Esophagus muscularis mucosa (tissue), 4 donors: ENCODE data around the gene TMEM129. TPM values are rescaled to one million over a fixed set of nuclear protein-coding genes. Genes with fewer than 3 reads are reported as not detected.

Experiments used
- DNase-seq: peaks from one replicate; pipeline ENCODE4 v3.0.0-alpha.2; 2017; ENCODE audit errors: extremely low spot score
- H3K27ac ChIP-seq, 4 donors: fragments of 200-600 bp; sonication (generic); replicated peaks in 1 of 4; 1 replicate in 3 of 4; 2 replicates in 1 of 4; pipeline ENCODE4 v1.5.1; 2016 to 2019; ENCODE audit warnings: mild to moderate bottlenecking in 1 of 4
- H3K27me3 ChIP-seq, 4 donors: fragments of 200-600 bp; sonication (generic); one replicate each; pipeline versions ENCODE4 v1.5.1 to v1.6.0; 2016 to 2019
- H3K36me3 ChIP-seq, 4 donors: fragments of 200-600 bp; sonication (generic); one replicate each; pipeline ENCODE4 v1.5.1; 2016 to 2019
- H3K4me1 ChIP-seq, 4 donors: fragments of 200-600 bp; sonication (generic); one replicate each; pipeline ENCODE4 v1.5.1; 2016 to 2019
- H3K4me3 ChIP-seq, 4 donors: fragments of 200-600 bp; sonication (generic); 1 replicate in 2 of 4; 2 replicates in 2 of 4; pipeline ENCODE4 v1.5.1; 2016 to 2019; ENCODE audit warnings: mild to moderate bottlenecking in 4 of 4, moderate library complexity in 1 of 4
- H3K9me3 ChIP-seq, 4 donors: fragments of 200-600 bp; sonication (generic); 1 replicate in 3 of 4; 2 replicates in 1 of 4; pipeline ENCODE4 v1.5.1; 2016 to 2019
- CTCF ChIP-seq, 3 experiments: fragments of 200-600 bp in 2 of 3; fragments of 450-650 bp in 1 of 3; sonication (generic) in 2 of 3; IDR thresholded peaks; one replicate each; pipeline ENCODE4 v1.5.1; 2017 to 2019; ENCODE audit warnings: antibody characterized with exemption in 3 of 3, mild to moderate bottlenecking in 2 of 3, moderate library complexity in 1 of 3
- EP300 ChIP-seq: sonication (generic); formaldehyde crosslinking; IDR thresholded peaks from one replicate; pipeline ENCODE4 v1.6.1; 2017; ENCODE audit warnings: antibody characterized with exemption
- POLR2A ChIP-seq: fragments of 450-650 bp; IDR thresholded peaks from one replicate; pipeline ENCODE4 v1.6.1; 2017; ENCODE audit warnings: antibody characterized with exemption, moderate library complexity, mild to moderate bottlenecking, low read depth
- POLR2AphosphoS5 ChIP-seq, 2 donors: sonication (generic); formaldehyde crosslinking; IDR thresholded peaks; one replicate each; pipeline ENCODE4 v1.6.1; 2017; ENCODE audit warnings: antibody characterized with exemption in 2 of 2
- WGBS: methylation state at CpG from one replicate; pipeline ENCODE4 v1.1.5; 2018; 5-methylcytosine and 5-hydroxymethylcytosine counted together
- intact Hi-C: fragments of 100-400 bp; cut with DNase I; formaldehyde crosslinking; loops from one replicate; pipeline ENCODE4 v1.15.1; 2023
- total RNA-seq, 4 donors: library from RNA; depleted of rRNA; stranded (reverse); fragments of >200 nt; gene quantifications; one replicate each; pipeline versions ENCODE4 v1.1.0 to v1.2.1, GENCODE V29; 2016

Gene TMEM129
- total RNA-seq, 4 donors from 2014 or later = 59.3 to 101 (median 72.6) TPM

GRCh38 chr4:1722551-1723118 is 1.5 kb upstream of the TMEM129 start:
- Histone ChIP-seq H3K4me1 (peaks cover 50 to 68% (median 63%) of the 10 kb centered on the region in 4 donors), H3K4me3 (no peak overlapping the region), H3K36me3 (peaks cover 6 to 36% (median 22%) of the 10 kb centered on the region in 4 donors), H3K27me3 (no peaks in the 10 kb centered on the region), H3K27ac (peak overlapping the region; percentile 15 to 57 (median 30)), H3K9me3 (no peaks in the 10 kb centered on the region)
- DNase-seq = no peak
- TF ChIP-seq CTCF (IDR thresholded peaks at IDR 0.05) (no peak), POLR2AphosphoS5 (IDR thresholded peaks at IDR 0.05) (no peak), POLR2A (no peak), EP300 (no peak)
- intact Hi-C loops = loop anchor here (10.0 kb wide), 1 partner anchor 368 kb away; no protein-coding TSS in a partner anchor
- 51% methylated on average over 18 of the region's 18 CpGs for WGBS

DNA sequence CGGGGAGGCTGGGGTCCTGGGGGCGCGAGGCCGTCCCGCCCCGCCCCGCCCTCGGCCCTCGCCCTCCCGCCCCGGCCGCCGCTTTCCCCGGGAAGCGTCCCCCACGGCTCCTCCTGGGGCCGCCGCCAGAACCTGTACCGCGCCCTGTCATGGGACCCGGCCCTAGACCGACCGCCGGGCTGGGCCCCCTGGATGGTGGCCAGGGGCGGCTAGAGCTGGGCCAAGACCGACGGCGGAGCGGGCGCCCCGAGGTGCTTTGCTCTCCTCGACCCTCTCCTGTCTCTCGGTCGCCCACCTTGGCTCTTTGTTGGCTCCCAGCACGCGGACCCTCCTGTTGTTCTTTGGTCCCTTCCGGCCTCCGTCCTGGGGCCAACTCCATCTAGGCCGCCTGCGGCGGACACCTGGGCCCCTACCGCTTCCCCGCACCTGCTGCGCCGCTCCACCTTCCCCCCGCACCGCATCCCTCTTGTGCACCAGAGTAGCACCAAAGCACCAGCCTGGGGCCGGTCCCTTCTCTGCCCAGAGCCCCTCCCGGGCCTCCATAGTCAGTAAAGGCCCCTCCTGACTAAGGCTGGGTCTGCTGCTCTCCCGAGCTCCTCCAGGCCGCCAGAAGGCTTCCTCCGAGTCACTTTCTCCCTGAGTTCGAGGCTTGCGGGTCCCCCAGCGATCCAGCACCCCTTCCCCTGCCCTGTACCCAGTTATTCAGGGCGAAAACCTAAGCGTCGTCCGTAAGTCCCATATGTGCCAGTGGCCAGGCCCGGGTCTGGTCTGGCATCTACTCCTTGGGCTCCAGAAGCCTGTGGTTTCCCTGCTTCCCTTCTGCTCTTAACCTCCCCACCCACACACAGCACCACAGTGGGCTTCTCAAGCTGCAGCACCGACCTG is 785 bp upstream of the TMEM129 start:
- no peaks in the 10 kb centered on the region for H3K27me3 ChIP-seq
- 5% methylated on average over 33 of the region's 61 CpGs for WGBS
- H3K27ac ChIP-seq = peak overlapping the region in 3 of 4 donors; percentile 93 to 99 (median 98)
- TF ChIP-seq EP300 = no peak
- TF ChIP-seq POLR2A = no peak
- no peak for TF ChIP-seq POLR2AphosphoS5 (IDR thresholded peaks at IDR 0.05)
- TF ChIP-seq CTCF (IDR thresholded peaks at IDR 0.05) = no peak
- DNase-seq = no peak
- H3K36me3 ChIP-seq = peaks cover 14 to 40% (median 29%) of the 10 kb centered on the region in 4 donors
- no peaks in the 10 kb centered on the region for H3K9me3 ChIP-seq
- peak overlapping the region; percentile 74 to 96 (median 84) for H3K4me3 ChIP-seq
- intact Hi-C loops = loop anchor here (10.0 kb wide), 1 partner anchor 367 kb away; no protein-coding TSS in a partner anchor
- peaks cover 47 to 68% (median 61%) of the 10 kb centered on the region in 4 donors for H3K4me1 ChIP-seq

- Histone ChIP-seq H3K27me3 (no peaks in the 10 kb centered on the region), H3K4me1 (peaks cover 41 to 65% (median 53%) of the 10 kb centered on the region in 4 donors), H3K27ac (peak overlapping the region; percentile 92 to 99 (median 96)), H3K4me3 (peak overlapping the region; percentile 74 to 96 (median 84)), H3K9me3 (no peaks in the 10 kb centered on the region), H3K36me3 (peaks cover 20 to 47% (median 37%) of the 10 kb centered on the region in 4 donors)
- no peak for DNase-seq
- intact Hi-C loops = loop anchor here (10.0 kb wide), 1 partner anchor 366 kb away; no protein-coding TSS in a partner anchor
- TF ChIP-seq POLR2AphosphoS5 (IDR thresholded peaks at IDR 0.05) (peak; percentile 4 to 66), EP300 (no peak)
- WGBS = 4% methylated on average over 10 of the region's 79 CpGs
Measured at GRCh38 chr4:1720163-1720983, 750 bp downstream of the TMEM129 start.

- 72% methylated on average over 11 of the region's 31 CpGs for WGBS
- intact Hi-C loops = no loop called here
- DNase-seq = no peak
- peaks cover 45 to 84% (median 72%) of the 10 kb centered on the region in 4 donors for H3K4me1 ChIP-seq
- H3K27me3 ChIP-seq = no peaks in the 10 kb centered on the region
- H3K4me3 ChIP-seq = no peak overlapping the region
- H3K27ac ChIP-seq = peak overlapping the region in 3 of 4 donors; percentile 4 to 98 (median 43)
- peaks cover 20 to 35% (median 27%) of the 10 kb centered on the region in 4 donors for H3K36me3 ChIP-seq
- no peaks in the 10 kb centered on the region for H3K9me3 ChIP-seq
- TF ChIP-seq POLR2A = no peak
- no peak for TF ChIP-seq CTCF (IDR thresholded peaks at IDR 0.05)
- TF ChIP-seq EP300 = no peak
- no peak for TF ChIP-seq POLR2AphosphoS5 (IDR thresholded peaks at IDR 0.05)
Measured at GRCh38 chr4:1718095-1718850, 2.9 kb downstream of the TMEM129 start.
